Calu3 (cell line): ENCODE results near the gene NDUFAB1. TPM values are rescaled to one million over a fixed set of nuclear protein-coding genes. Genes with fewer than 3 reads are reported as not detected.

Source experiments
- BruUV-seq: library from RNA; stranded (reverse); fragments of 400-500 nt; replicated peaks from 2 replicates; lab custom pipeline; 2021; lab: Mats Ljungman, UMichigan
- CTCF ChIA-PET: fragments of 300-600 bp; sonication (Branson Sonifier 250); formaldehyde crosslinking; loops from one replicate; lab custom pipeline; 2022; ENCODE audit warnings: antibody characterized with exemption; lab: Charles Lee
- DNase-seq: peaks from one replicate; pipeline ENCODE4 v3.0.0; 2022
- H3K27ac Mint-ChIP-seq: one replicate; pipeline ENCODE4 v1.8.0; 2022; ENCODE audit warnings: mixed read lengths; ENCODE audit not compliant: unreplicated experiment
- H3K27me3 Mint-ChIP-seq: one replicate; pipeline ENCODE4 v1.8.0; 2022; ENCODE audit warnings: mixed read lengths; ENCODE audit not compliant: unreplicated experiment
- H3K36me3 Mint-ChIP-seq: one replicate; pipeline ENCODE4 v1.8.0; 2022; ENCODE audit warnings: mild to moderate bottlenecking, moderate library complexity, mixed read lengths; ENCODE audit not compliant: insufficient read depth, unreplicated experiment
- H3K4me1 Mint-ChIP-seq: one replicate; pipeline ENCODE4 v1.8.0; 2022; ENCODE audit warnings: mild to moderate bottlenecking, low read depth, mixed read lengths; ENCODE audit not compliant: unreplicated experiment
- H3K4me3 Mint-ChIP-seq: one replicate; pipeline ENCODE4 v1.8.0; 2022; ENCODE audit warnings: mild to moderate bottlenecking, low read depth, moderate library complexity, mixed read lengths; ENCODE audit not compliant: unreplicated experiment
- H3K9me3 Mint-ChIP-seq: one replicate; pipeline ENCODE4 v1.8.0; 2022; ENCODE audit warnings: low read depth, mixed read lengths; ENCODE audit not compliant: unreplicated experiment
- intact Hi-C: fragments of 100-400 bp; cut with micrococcal nuclease; formaldehyde crosslinking; loops from one replicate; pipeline ENCODE4 v1.10.0; 2022; ENCODE audit not compliant: unreplicated experiment
- total RNA-seq: library from RNA; stranded (reverse); gene quantifications from 2 replicates; pipeline ENCODE4 v1.2.3, GENCODE V29; 2022
- TF ChIP-seq, protein P1 (sequence below): fragments of 200-600 bp; IDR thresholded peaks from one replicate; pipeline ENCODE4 v1.8.0; 2022; ENCODE audit warnings: antibody characterized with exemption; ENCODE audit not compliant: unreplicated experiment

Gene NDUFAB1
- total RNA-seq, 1 experiment from 2014 or later, result 143 TPM

DNA sequence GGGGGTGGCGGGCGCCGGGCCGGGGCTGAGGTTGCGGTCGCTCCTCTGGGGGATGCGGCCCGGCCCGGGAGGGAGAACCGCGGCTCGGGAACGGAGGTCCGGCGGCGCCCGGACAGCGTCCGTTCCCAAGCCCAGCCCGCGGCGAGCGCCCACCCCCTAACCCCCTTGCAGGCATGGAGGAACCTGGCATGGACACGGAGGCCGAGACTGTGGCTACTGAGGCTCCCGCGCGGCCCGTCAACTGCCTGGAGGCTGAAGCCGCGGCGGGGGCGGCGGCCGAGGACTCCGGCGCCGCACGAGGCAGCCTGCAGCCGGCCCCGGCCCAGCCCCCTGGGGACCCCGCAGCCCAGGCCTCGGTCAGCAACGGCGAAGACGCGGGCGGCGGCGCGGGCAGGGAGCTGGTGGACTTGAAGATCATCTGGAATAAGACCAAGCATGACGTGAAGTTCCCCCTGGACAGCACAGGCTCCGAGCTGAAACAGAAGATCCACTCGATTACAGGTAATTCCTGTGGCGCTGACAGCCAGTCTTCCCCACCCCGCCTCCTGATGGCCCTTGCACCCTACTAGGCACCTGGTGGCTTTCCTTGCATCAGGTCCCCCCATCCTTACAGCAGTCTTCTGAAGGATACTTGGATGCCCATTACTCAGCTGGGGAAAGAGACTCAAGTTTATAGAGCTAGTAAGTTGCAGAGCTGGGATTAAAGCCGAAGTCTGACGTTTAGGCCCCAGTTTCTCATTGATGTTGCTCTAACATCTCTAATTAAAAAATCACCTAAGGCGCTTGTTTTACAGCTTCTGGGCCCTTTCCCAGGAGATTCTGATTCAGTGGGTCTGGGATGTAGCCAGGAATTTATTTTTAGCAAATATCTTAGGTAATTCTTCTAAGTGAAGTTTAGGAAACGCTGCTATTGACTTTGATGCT is 38.1 kb downstream of the NDUFAB1 start:
- Mint-ChIP-seq H3K4me3 (peak overlapping the region; percentile 96), H3K36me3 (peaks cover 71% of the 10 kb centered on the region)

DNA sequence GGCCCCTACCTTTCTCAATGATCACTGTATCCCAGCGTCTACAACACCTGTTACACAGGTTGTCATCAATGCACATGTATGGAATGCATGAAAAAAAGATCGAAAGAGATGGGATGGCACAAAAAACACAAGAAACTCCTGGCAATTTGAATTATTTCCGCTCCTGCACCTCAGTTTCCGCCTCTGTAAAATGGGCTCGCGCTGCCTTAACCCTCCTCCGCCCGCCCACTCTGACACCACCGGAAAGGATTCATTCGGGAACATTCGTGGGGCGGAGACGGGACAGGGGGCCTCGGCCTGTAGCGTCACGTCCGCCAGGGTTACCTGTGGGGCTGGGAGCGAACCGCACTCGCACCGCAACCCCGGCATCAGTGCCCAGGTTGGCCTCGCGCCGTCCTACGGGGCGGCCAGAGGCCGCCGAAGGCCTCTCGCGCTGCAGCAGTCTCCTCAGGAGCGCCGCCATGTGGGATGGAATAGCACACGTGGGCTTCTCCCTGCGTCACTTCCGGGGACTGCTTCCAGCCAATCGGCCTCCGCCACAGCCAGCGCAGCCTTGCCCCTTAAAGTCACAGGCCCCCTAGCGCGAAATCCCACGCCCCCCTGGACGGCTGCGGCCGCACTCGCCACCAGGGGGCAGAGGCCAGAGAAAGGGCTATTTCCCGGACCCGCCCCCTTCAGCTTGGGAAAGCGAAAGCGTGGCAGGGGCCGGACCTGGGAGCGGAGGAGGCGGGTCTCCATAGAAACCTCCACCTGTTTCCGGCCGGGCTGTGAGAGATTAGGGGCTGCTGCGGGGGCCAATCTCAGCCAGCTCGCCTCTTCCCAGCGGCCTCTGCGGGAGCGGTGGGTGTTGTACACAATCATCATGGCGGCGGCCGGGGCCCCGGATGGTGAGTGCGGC is 39.0 kb downstream of the NDUFAB1 start, which contains the start of the genes EARS2 and UBFD1:
Gene EARS2, minus strand, starts transcription at position 470 of the 898 bp plus-strand sequence. Its CDS starts 7 bp downstream, at position 463.
Gene UBFD1, plus strand, starts transcription at position 847 of the 898 bp plus-strand sequence. Its CDS starts 16 bp downstream, at position 863.
- intact Hi-C loops, result loop anchor here (5.0 kb wide), 1 partner anchor 480 kb away; no protein-coding TSS in a partner anchor

More for the DNA sequence above, 38.1 kb downstream of the NDUFAB1 start:
- intact Hi-C loops, result loop anchor here (5.0 kb wide), 1 partner anchor 479 kb away; no protein-coding TSS in a partner anchor
- H3K27me3 Mint-ChIP-seq, result no peaks in the 10 kb centered on the region
- TF ChIP-seq, protein P1, sequence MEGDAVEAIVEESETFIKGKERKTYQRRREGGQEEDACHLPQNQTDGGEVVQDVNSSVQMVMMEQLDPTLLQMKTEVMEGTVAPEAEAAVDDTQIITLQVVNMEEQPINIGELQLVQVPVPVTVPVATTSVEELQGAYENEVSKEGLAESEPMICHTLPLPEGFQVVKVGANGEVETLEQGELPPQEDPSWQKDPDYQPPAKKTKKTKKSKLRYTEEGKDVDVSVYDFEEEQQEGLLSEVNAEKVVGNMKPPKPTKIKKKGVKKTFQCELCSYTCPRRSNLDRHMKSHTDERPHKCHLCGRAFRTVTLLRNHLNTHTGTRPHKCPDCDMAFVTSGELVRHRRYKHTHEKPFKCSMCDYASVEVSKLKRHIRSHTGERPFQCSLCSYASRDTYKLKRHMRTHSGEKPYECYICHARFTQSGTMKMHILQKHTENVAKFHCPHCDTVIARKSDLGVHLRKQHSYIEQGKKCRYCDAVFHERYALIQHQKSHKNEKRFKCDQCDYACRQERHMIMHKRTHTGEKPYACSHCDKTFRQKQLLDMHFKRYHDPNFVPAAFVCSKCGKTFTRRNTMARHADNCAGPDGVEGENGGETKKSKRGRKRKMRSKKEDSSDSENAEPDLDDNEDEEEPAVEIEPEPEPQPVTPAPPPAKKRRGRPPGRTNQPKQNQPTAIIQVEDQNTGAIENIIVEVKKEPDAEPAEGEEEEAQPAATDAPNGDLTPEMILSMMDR, result no peak
- no TSS peak for BruUV-seq
- H3K4me1 Mint-ChIP-seq, result peaks cover 8% of the 10 kb centered on the region
- H3K9me3 Mint-ChIP-seq, result no peaks in the 10 kb centered on the region
- peak; percentile 23 for DNase-seq
- CTCF ChIA-PET, result interaction anchor here (0.6 to 1.8 kb wide), 6 partner anchors 19 to 173 kb away, joined by 3 to 5 read pairs (median 3); partner anchors contain the start of gene PALB2
- peak overlapping the region; percentile 96 for H3K27ac Mint-ChIP-seq

GRCh38 chr16:23554536-23554935 is 41.6 kb downstream of the NDUFAB1 start:
- peaks cover 68% of the 10 kb centered on the region for H3K36me3 Mint-ChIP-seq
- no TSS peak for BruUV-seq
- CTCF ChIA-PET, result interaction anchor here (1.2 kb wide), 1 partner anchor 44 kb away, joined by 4 read pairs; no protein-coding TSS in a partner anchor

More for the DNA sequence above, 39.0 kb downstream of the NDUFAB1 start, which contains the start of the genes EARS2 and UBFD1:
- H3K36me3 Mint-ChIP-seq, result peaks cover 63% of the 10 kb centered on the region
- TSS peak; percentile 59 for BruUV-seq
- peak within 1 kb of the TSS; percentile 96 for H3K27ac Mint-ChIP-seq
- H3K4me3 Mint-ChIP-seq, result peak within 1 kb of the TSS; percentile 96
- H3K9me3 Mint-ChIP-seq, result no peaks in the 10 kb centered on the region
- no peaks in the 10 kb centered on the region for H3K27me3 Mint-ChIP-seq
- TF ChIP-seq, protein P1, result peak; percentile 91
- peak; percentile 100 for DNase-seq
- H3K4me1 Mint-ChIP-seq, result peaks cover 8% of the 10 kb centered on the region
- CTCF ChIA-PET, result interaction anchor here (0.6 to 1.8 kb wide), 4 partner anchors 18 to 84 kb away, joined by 3 read pairs; partner anchors contain the start of gene PALB2

More at GRCh38 chr16:23554536-23554935, 41.6 kb downstream of the NDUFAB1 start:
- TF ChIP-seq, protein P1, result no peak
- no peak for DNase-seq
- no peaks in the 10 kb centered on the region for H3K9me3 Mint-ChIP-seq
- intact Hi-C loops, result no loop called here
- no peak overlapping the region for H3K27ac Mint-ChIP-seq
- H3K4me1 Mint-ChIP-seq, result peaks cover 7% of the 10 kb centered on the region
- no peak overlapping the region for H3K4me3 Mint-ChIP-seq
- no peaks in the 10 kb centered on the region for H3K27me3 Mint-ChIP-seq
